Right ventricle myocardium superior (tissue), 1 donor: ENCODE data around the gene DEFB131B. TPM values are rescaled to one million over a fixed set of nuclear protein-coding genes. Genes with fewer than 3 reads are reported as not detected.
"Not testable (repeated sequence)": the region's sequence is repeated elsewhere in the genome, so short reads cannot be mapped to it uniquely, and the experiment has no call there.

Experiments used
- ATAC-seq: fragments of 200-7000 bp; cut with Tn5 transposase; one replicate; pipeline ENCODE4 v1.9.1; 2020; ENCODE audit warnings: mild to moderate bottlenecking; ENCODE audit not compliant: poor library complexity
- DNase-seq: peaks from one replicate; pipeline ENCODE4 v3.0.0-alpha.2; 2020
- intact Hi-C: fragments of 100-400 bp; cut with DNase I; formaldehyde crosslinking; loops from one replicate; pipeline ENCODE4 v1.11.2; 2022
- total RNA-seq: library from RNA; stranded (reverse); fragmentation: NEBNext Ultra II Directional; extraction: Animal tissue kit (Norgen Biotek cat#: 25700); gene quantifications from one replicate; pipeline ENCODE4 v1.2.1, GENCODE V29; 2021
- donor health status: DM: no; HTN: yes; CAD: no; lungs with severe emphysema.

The DEFB131B gene
- total RNA-seq, 1 donor from 2014 or later = not detected

- DNase-seq = no peak
- intact Hi-C loops = no loop called here
Observed at GRCh38 chr11:71895961-71896360, 17.7 kb downstream of the DEFB131B start.

GRCh38 chr11:71901137-71901536, 22.9 kb downstream of the DEFB131B start:
- ATAC-seq = not testable (repeated sequence)

More at GRCh38 chr11:71895961-71896360, 17.7 kb downstream of the DEFB131B start:
- no peak for ATAC-seq

GRCh38 chr11:71908218-71908617, 30.0 kb downstream of the DEFB131B start:
- DNase-seq = no peak
- intact Hi-C loops = no loop called here
- no peak for ATAC-seq

More at GRCh38 chr11:71901137-71901536, 22.9 kb downstream of the DEFB131B start:
- intact Hi-C loops, DNase-seq: not testable (repeated sequence)

- DNase-seq, ATAC-seq, intact Hi-C loops: not testable (repeated sequence)
Observed at GRCh38 chr11:71910775-71911174, 32.5 kb downstream of the DEFB131B start.

- ATAC-seq, DNase-seq, intact Hi-C loops: not testable (repeated sequence)
Observed at GRCh38 chr11:71911321-71911985, 33.2 kb downstream of the DEFB131B start.

GRCh38 chr11:71911986-71912340, 33.7 kb downstream of the DEFB131B start:
- ATAC-seq, intact Hi-C loops: not testable (repeated sequence)

GRCh38 chr11:71913756-71914526, 35.7 kb downstream of the DEFB131B start:
- ATAC-seq = no peak
- intact Hi-C loops = no loop called here

More at GRCh38 chr11:71911986-71912340, 33.7 kb downstream of the DEFB131B start:
- not testable (repeated sequence) for DNase-seq

GRCh38 chr11:71914617-71915189, 36.5 kb downstream of the DEFB131B start:
- DNase-seq = no peak
- intact Hi-C loops = no loop called here
- no peak for ATAC-seq

More at GRCh38 chr11:71913756-71914526, 35.7 kb downstream of the DEFB131B start:
- no peak for DNase-seq

GRCh38 chr11:71917646-71918140, 39.4 kb downstream of the DEFB131B start:
- intact Hi-C loops = no loop called here
- DNase-seq = no peak

GRCh38 chr11:71927820-71928736, 49.8 kb downstream of the DEFB131B start, which contains the start of gene XNDC1N:
Gene XNDC1N (minus strand): TSS chr11:71928594. CDS start chr11:71923353, 5,241 bp downstream.
- intact Hi-C loops = no loop called here
- ATAC-seq = peak; percentile 95
- DNase-seq = peak; percentile 58

More at GRCh38 chr11:71917646-71918140, 39.4 kb downstream of the DEFB131B start:
- no peak for ATAC-seq

- intact Hi-C loops = no loop called here
- ATAC-seq = peak; percentile 99
- peak; percentile 98 for DNase-seq
Observed at GRCh38 chr11:71928737-71929443, 50.6 kb downstream of the DEFB131B start, which contains the start of gene RNF121. Gene RNF121 (plus strand): TSS chr11:71929046. CDS start chr11:71929062, 16 bp downstream.

GRCh38 chr11:71929491-71929890, 51.2 kb downstream of the DEFB131B start:
- intact Hi-C loops = no loop called here
- DNase-seq (no peak), ATAC-seq (no peak)

GRCh38 chr11:71930556-71931244, 52.4 kb downstream of the DEFB131B start:
- ATAC-seq = no peak
- DNase-seq = no peak
- intact Hi-C loops = no loop called here

- intact Hi-C loops = no loop called here
- no peak for DNase-seq
- ATAC-seq = no peak
Observed at GRCh38 chr11:71931245-71931602, 53.0 kb downstream of the DEFB131B start.

- intact Hi-C loops = no loop called here
- ATAC-seq = no peak
Observed at GRCh38 chr11:71933141-71933933, 55.1 kb downstream of the DEFB131B start.

More at GRCh38 chr11:71933141-71933933, 55.1 kb downstream of the DEFB131B start:
- DNase-seq = no peak
